Breast epithelium (tissue), 4 donors: ENCODE measurements around the gene EPHA8. TPM values are rescaled to one million over a fixed set of nuclear protein-coding genes. Genes with fewer than 3 reads are reported as not detected.

Experiments
- DNase-seq, 2 donors: peaks; one replicate each; pipeline ENCODE4 v3.0.0-alpha.2; 2019; ENCODE audit warnings: low spot score in 2 of 2
- H3K27ac ChIP-seq, 2 donors: fragments of 200-600 bp; sonication (generic) in 1 of 2; one replicate each; pipeline ENCODE4 v1.5.1; 2016 to 2019; ENCODE audit warnings: mild to moderate bottlenecking in 1 of 2
- H3K27me3 ChIP-seq, 2 donors: fragments of 200-600 bp; sonication (generic) in 1 of 2; one replicate each; pipeline versions ENCODE4 v1.5.1 to v1.6.0; 2017 to 2019; ENCODE audit warnings: control low read depth in 1 of 2, mild to moderate bottlenecking in 1 of 2
- H3K36me3 ChIP-seq: fragments of 200-600 bp; one replicate; pipeline ENCODE4 v1.5.1; 2019
- H3K4me1 ChIP-seq, 2 donors: fragments of 200-600 bp; sonication (generic); one replicate each; pipeline ENCODE4 v1.5.1; 2016 to 2019; ENCODE audit warnings: control low read depth in 1 of 2
- H3K4me3 ChIP-seq, 3 donors: fragments of 200-600 bp; sonication (generic); 1 replicate in 2 of 3; 2 replicates in 1 of 3; pipeline ENCODE4 v1.5.1; 2016 to 2019; ENCODE audit warnings: mild to moderate bottlenecking in 3 of 3, moderate library complexity in 2 of 3
- H3K9me3 ChIP-seq, 2 donors: fragments of 200-600 bp; sonication (generic) in 1 of 2; one replicate each; pipeline ENCODE4 v1.5.1; 2016 to 2019; ENCODE audit warnings: control low read depth in 1 of 2
- CTCF ChIP-seq, 3 donors: fragments of 450-650 bp; IDR thresholded peaks; one replicate each; pipeline ENCODE4 v1.5.1; 2016 to 2017; ENCODE audit warnings: antibody characterized with exemption in 3 of 3, mild to moderate bottlenecking in 3 of 3, moderate library complexity in 3 of 3
- POLR2A ChIP-seq: fragments of 450-650 bp; IDR thresholded peaks from one replicate; pipeline ENCODE4 v1.6.1; 2016; ENCODE audit warnings: antibody characterized with exemption, mild to moderate bottlenecking, moderate library complexity
- POLR2AphosphoS5 ChIP-seq, 3 donors: sonication (generic); formaldehyde crosslinking; IDR thresholded peaks; one replicate each; pipeline ENCODE4 v1.6.1; 2017; ENCODE audit warnings: antibody characterized with exemption in 3 of 3
- intact Hi-C: fragments of 100-400 bp; cut with DNase I; formaldehyde crosslinking; loops from one replicate; pipeline ENCODE4 v1.15.1; 2023; ENCODE audit warnings: low total_unique reads
- total RNA-seq, 3 donors: library from RNA; depleted of rRNA; stranded (reverse); fragments of >200 nt; gene quantifications; one replicate each; pipeline ENCODE4 v1.1.0, GENCODE V29; 2016

The EPHA8 gene
- total RNA-seq, 3 donors from 2014 or later, result not detected

- no peak overlapping the region for H3K27ac ChIP-seq
- no peak for DNase-seq
- intact Hi-C loops, result no loop called here
- H3K4me3 ChIP-seq, result no peak overlapping the region
- H3K9me3 ChIP-seq, result no peaks in the 10 kb centered on the region
- peaks cover 0 to 59% of the 10 kb centered on the region in 2 donors for H3K27me3 ChIP-seq
- no peak for TF ChIP-seq CTCF (IDR thresholded peaks at IDR 0.05)
- no peak for TF ChIP-seq POLR2AphosphoS5 (IDR thresholded peaks at IDR 0.05)
- TF ChIP-seq POLR2A, result no peak
- no peaks in the 10 kb centered on the region for H3K36me3 ChIP-seq
- no peaks in the 10 kb centered on the region for H3K4me1 ChIP-seq
Observed at GRCh38 chr1:22550021-22550420, 13.3 kb upstream of the EPHA8 start.

GRCh38 chr1:22551591-22551990, 11.7 kb upstream of the EPHA8 start:
- no peak for DNase-seq
- Histone ChIP-seq H3K27me3 (peaks cover 0 to 63% of the 10 kb centered on the region in 2 donors), H3K4me1 (no peaks in the 10 kb centered on the region), H3K4me3 (no peak overlapping the region), H3K9me3 (no peaks in the 10 kb centered on the region), H3K27ac (no peak overlapping the region), H3K36me3 (no peaks in the 10 kb centered on the region)
- no peak for TF ChIP-seq POLR2AphosphoS5 (IDR thresholded peaks at IDR 0.05)
- no peak for TF ChIP-seq CTCF (IDR thresholded peaks at IDR 0.05)
- no peak for TF ChIP-seq POLR2A
- intact Hi-C loops, result no loop called here

- no peaks in the 10 kb centered on the region for H3K4me1 ChIP-seq
- no peak for DNase-seq
- no peak overlapping the region for H3K4me3 ChIP-seq
- no peaks in the 10 kb centered on the region for H3K36me3 ChIP-seq
- peaks cover 0 to 61% of the 10 kb centered on the region in 2 donors for H3K27me3 ChIP-seq
- no peak overlapping the region for H3K27ac ChIP-seq
- H3K9me3 ChIP-seq, result no peaks in the 10 kb centered on the region
- intact Hi-C loops, result no loop called here
- TF ChIP-seq CTCF (IDR thresholded peaks at IDR 0.05) (no peak), POLR2A (no peak), POLR2AphosphoS5 (IDR thresholded peaks at IDR 0.05) (no peak)
Observed at GRCh38 chr1:22552021-22552420, 11.3 kb upstream of the EPHA8 start.

GRCh38 chr1:22553104-22553880, 10.0 kb upstream of the EPHA8 start:
- Histone ChIP-seq H3K4me3 (no peak overlapping the region), H3K9me3 (no peaks in the 10 kb centered on the region), H3K27me3 (peaks cover 0 to 62% of the 10 kb centered on the region in 2 donors), H3K36me3 (no peaks in the 10 kb centered on the region), H3K27ac (no peak overlapping the region), H3K4me1 (no peaks in the 10 kb centered on the region)
- no peak for DNase-seq
- intact Hi-C loops, result no loop called here
- TF ChIP-seq CTCF (IDR thresholded peaks at IDR 0.05), result no peak
- no peak for TF ChIP-seq POLR2AphosphoS5 (IDR thresholded peaks at IDR 0.05)
- TF ChIP-seq POLR2A, result no peak

GRCh38 chr1:22553991-22554522, 9.2 kb upstream of the EPHA8 start:
- no peak for TF ChIP-seq POLR2AphosphoS5 (IDR thresholded peaks at IDR 0.05)
- TF ChIP-seq POLR2A, result no peak
- no peak for TF ChIP-seq CTCF (IDR thresholded peaks at IDR 0.05)
- DNase-seq, result no peak
- H3K4me1 ChIP-seq, result no peaks in the 10 kb centered on the region
- intact Hi-C loops, result no loop called here
- no peaks in the 10 kb centered on the region for H3K36me3 ChIP-seq
- no peak overlapping the region for H3K27ac ChIP-seq
- no peaks in the 10 kb centered on the region for H3K9me3 ChIP-seq
- H3K4me3 ChIP-seq, result no peak overlapping the region
- peaks cover 0 to 56% of the 10 kb centered on the region in 2 donors for H3K27me3 ChIP-seq
